B cell (primary cell): ENCODE measurements around the gene IFI30. TPM values are rescaled to one million over a fixed set of nuclear protein-coding genes. Genes with fewer than 3 reads are reported as not detected.
"Not testable (repeated sequence)": the region's sequence is repeated elsewhere in the genome, so short reads cannot be mapped to it uniquely, and the experiment has no call there.

Source experiments
- ATAC-seq: fragments of 200-7000 bp; cut with Tn5 transposase; one replicate; pipeline ENCODE4 v1.10.0; 2021; ENCODE audit warnings: low read depth, mild to moderate bottlenecking, moderate number of reproducible peaks, moderate library complexity
- CTCF ChIA-PET: fragments of 350-600 bp; sonication (Branson Sonifier 250); formaldehyde crosslinking; loops from one replicate; lab custom pipeline; 2021; ENCODE audit warnings: antibody characterized with exemption, inconsistent platforms; lab: Charles Lee
- POLR2A ChIA-PET: fragments of 350-600 bp; sonication (Branson Sonifier 250); formaldehyde crosslinking; loops from one replicate; lab custom pipeline; 2021; ENCODE audit warnings: antibody characterized with exemption; lab: Charles Lee
- DNase-seq: peaks from one replicate; pipeline ENCODE4 v3.0.0; 2013
- H2AFZ ChIP-seq: 2 replicates; pipeline ENCODE4 v1.6.1; 2012; ENCODE audit warnings: mild to moderate bottlenecking, low read depth, low read length; ENCODE audit not compliant: insufficient read depth, poor library complexity, severe bottlenecking
- H3K27ac ChIP-seq, 2 donors: 1 replicate in 1 of 2; 2 replicates in 1 of 2; pipeline ENCODE4 v1.5.1; 2012 to 2013; ENCODE audit warnings: low read length in 2 of 2, mild to moderate bottlenecking in 2 of 2, moderate library complexity in 1 of 2
- H3K27me3 ChIP-seq, 4 experiments: fragments of 200-600 bp in 1 of 4; sonication (generic) in 1 of 4; replicated peaks in 1 of 4; 1 replicate in 2 of 4; 2 replicates in 2 of 4; pipeline versions ENCODE4 v1.6.1 to v1.7.0; 2013 to 2016; ENCODE audit warnings: low read length in 3 of 4, mild to moderate bottlenecking in 2 of 4, mixed read lengths in 1 of 4, moderate library complexity in 1 of 4; ENCODE audit not compliant: insufficient read depth in 4 of 4, control insufficient read depth in 3 of 4; ENCODE audit errors: control extremely low read depth in 1 of 4
- H3K36me3 ChIP-seq, 2 experiments: replicated peaks in 1 of 2; 1 replicate in 1 of 2; 2 replicates in 1 of 2; pipeline versions ENCODE4 v1.6.1 to v1.7.1; 2013; ENCODE audit warnings: low read length in 1 of 2; ENCODE audit not compliant: insufficient read depth in 2 of 2, control insufficient read depth in 1 of 2; ENCODE audit errors: control extremely low read depth in 1 of 2, extremely low read depth in 1 of 2
- H3K4me1 ChIP-seq, 2 donors: fragments of 200-600 bp in 1 of 2; sonication (generic) in 1 of 2; 1 replicate in 1 of 2; 2 replicates in 1 of 2; pipeline versions ENCODE4 v1.5.1 to v1.6.1; 2013 to 2017; ENCODE audit warnings: low read length in 2 of 2; ENCODE audit not compliant: control insufficient read depth in 2 of 2, insufficient read depth in 2 of 2
- H3K4me2 ChIP-seq: replicated peaks from 2 replicates; pipeline ENCODE3; 2012; ENCODE audit warnings: mild to moderate bottlenecking, low read depth, low read length; ENCODE audit not compliant: poor library complexity, severe bottlenecking
- H3K4me3 ChIP-seq, 5 experiments: fragments of 200-600 bp in 1 of 5; sonication (generic) in 1 of 5; 1 replicate in 3 of 5; 2 replicates in 2 of 5; pipeline versions ENCODE4 v1.5.1 to v1.7.0; 2011 to 2016; ENCODE audit warnings: low read length in 4 of 5, mild to moderate bottlenecking in 4 of 5, low read depth in 2 of 5, control low read depth in 1 of 5, moderate library complexity in 1 of 5; ENCODE audit not compliant: insufficient read depth in 1 of 5; ENCODE audit errors: control extremely low read depth in 1 of 5, extremely low read depth in 1 of 5
- H3K79me2 ChIP-seq: fragments of 200-600 bp; sonication (generic); one replicate; pipeline ENCODE4 v1.6.0; 2016; ENCODE audit warnings: low read length; ENCODE audit not compliant: control insufficient read depth, insufficient read depth
- H3K9ac ChIP-seq: fragments of 200-600 bp; sonication (generic); 2 replicates; pipeline ENCODE4 v1.6.1; 2017; ENCODE audit warnings: mild to moderate bottlenecking, low read length, moderate library complexity
- H3K9me3 ChIP-seq, 3 donors: one replicate each; pipeline versions ENCODE4 v1.6.1 to v1.7.1; 2013; ENCODE audit warnings: low read length in 2 of 3; ENCODE audit not compliant: control insufficient read depth in 2 of 3, insufficient read depth in 1 of 3; ENCODE audit errors: control extremely low read depth in 1 of 3
- H4K20me1 ChIP-seq: 2 replicates; pipeline ENCODE4 v1.6.0; 2012; ENCODE audit warnings: mild to moderate bottlenecking, low read length; ENCODE audit not compliant: insufficient read depth, control insufficient read depth, poor library complexity, severe bottlenecking
- H3K27ac Mint-ChIP-seq: one replicate; pipeline ENCODE4 v1.8.0; 2021; ENCODE audit warnings: mixed read lengths
- H3K27me3 Mint-ChIP-seq: one replicate; pipeline ENCODE4 v1.8.0; 2021; ENCODE audit warnings: mixed read lengths
- H3K4me1 Mint-ChIP-seq: one replicate; pipeline ENCODE4 v1.8.0; 2021; ENCODE audit warnings: mixed read lengths
- H3K4me3 Mint-ChIP-seq: one replicate; pipeline ENCODE4 v1.8.0; 2021; ENCODE audit warnings: mixed read lengths
- H3K9me3 Mint-ChIP-seq: one replicate; pipeline ENCODE4 v1.8.0; 2022; ENCODE audit warnings: mixed read lengths; ENCODE audit not compliant: insufficient read depth
- CTCF ChIP-seq: fragments of 200-600 bp; IDR thresholded peaks from one replicate; pipeline ENCODE4 v1.8.0; 2022; ENCODE audit warnings: antibody characterized with exemption, mild to moderate bottlenecking
- EZH2 ChIP-seq: IDR thresholded peaks from 2 replicates; pipeline ENCODE4 v1.6.1; 2012; ENCODE audit warnings: borderline replicate concordance, low read depth, mild to moderate bottlenecking, moderate library complexity, low read length; ENCODE audit not compliant: insufficient read depth, poor library complexity, severe bottlenecking
- WGBS: methylation state at CpG from one replicate; pipeline ENCODE4 v1.1.5; 2013; ENCODE audit warnings: missing lambda C conversion rate; ENCODE audit not compliant: insufficient coverage; 5-methylcytosine and 5-hydroxymethylcytosine counted together
- intact Hi-C: fragments of 100-400 bp; cut with micrococcal nuclease; formaldehyde crosslinking; loops from one replicate; pipeline ENCODE4 v1.10.0; 2022
- polyA plus RNA-seq: library from polyadenylated mRNA; depleted of rRNA; stranded (reverse); fragments of >200 nt; gene quantifications from 2 replicates; pipeline ENCODE4 v1.2.3, GENCODE V29; 2012
- total RNA-seq, 2 donors: library from RNA; stranded (reverse); fragments of 120-200 nt in 1 of 2; gene quantifications; 1 replicate in 1 of 2; 2 replicates in 1 of 2; pipeline versions ENCODE4 v1.2.3 to v1.2.4, GENCODE V29; 2013 to 2022

Gene IFI30
- total and polyA plus RNA-seq, 2 donors (not counting 1 experiment from before 2014, with no cell fraction given), result 171 to 222 TPM

- ChIA-PET CTCF (interaction anchor here (1.0 kb wide), 1 partner anchor 10 kb away, joined by 3 read pairs; no protein-coding TSS in a partner anchor), POLR2A (interaction anchor here (0.6 kb wide), 1 partner anchor 97 kb away, joined by 4 read pairs; a partner anchor contains a TSS)
- Mint-ChIP-seq H3K27me3 (no peaks in the 10 kb centered on the region), H3K4me1 (peaks cover 23% of the 10 kb centered on the region), H3K4me3 (no peak overlapping the region), H3K27ac (no peak overlapping the region), H3K9me3 (no peaks in the 10 kb centered on the region)
- intact Hi-C loops, result no loop called here
- Histone ChIP-seq H4K20me1 (peaks cover 17% of the 10 kb centered on the region), H3K9ac (no peak overlapping the region), H3K36me3 (peaks cover 0 to 14% of the 10 kb centered on the region in 2 experiments), H3K4me2 (no peak overlapping the region), H3K27me3 (no peaks in the 10 kb centered on the region), H3K9me3 (no peaks in the 10 kb centered on the region), H3K79me2 (peaks cover 18% of the 10 kb centered on the region), H2AFZ (no peak overlapping the region), H3K4me1 (peaks cover 22 to 30% of the 10 kb centered on the region in 2 donors), H3K4me3 (no peak overlapping the region), H3K27ac (no peak overlapping the region)
- no peak for DNase-seq
- WGBS, result 69% methylated on average over 3 of the region's 4 CpGs
- no peak for ATAC-seq
- TF ChIP-seq CTCF, result no peak
- no peak for TF ChIP-seq EZH2
Measured at GRCh38 chr19:18158467-18158866, 15.1 kb upstream of the IFI30 start.

GRCh38 chr19:18159059-18159616, 14.5 kb upstream of the IFI30 start:
- WGBS, result 100% methylated on average over 2 of the region's 6 CpGs
- H3K4me3 Mint-ChIP-seq, H3K9ac ChIP-seq, DNase-seq, H3K4me3 ChIP-seq, H3K27ac Mint-ChIP-seq, H3K27me3 Mint-ChIP-seq, H3K27ac ChIP-seq, H3K27me3 ChIP-seq, intact Hi-C loops, ATAC-seq, H3K4me2 ChIP-seq, H3K9me3 ChIP-seq, H3K9me3 Mint-ChIP-seq, H2AFZ ChIP-seq, POLR2A ChIA-PET: not testable (repeated sequence)
- CTCF ChIA-PET, result interaction anchor here (1.0 kb wide), 1 partner anchor 9 kb away, joined by 3 read pairs; no protein-coding TSS in a partner anchor
- peaks cover 19% of the 10 kb centered on the region for H3K4me1 Mint-ChIP-seq
- H4K20me1 ChIP-seq, result peaks cover 11% of the 10 kb centered on the region
- H3K79me2 ChIP-seq, result peaks cover 13% of the 10 kb centered on the region
- peaks cover 0 to 16% of the 10 kb centered on the region in 2 experiments for H3K36me3 ChIP-seq
- peaks cover 16 to 23% of the 10 kb centered on the region in 2 donors for H3K4me1 ChIP-seq
